A549 (cell line): ENCODE results near the gene MAP3K12.

Experiments used
- CTCF ChIP-seq: fragments of >200 bp; sonication (Bioruptor Twin); formaldehyde crosslinking; IDR thresholded peaks from 3 replicates; pipeline ENCODE4 v1.5.1; 2016
- EP300 ChIP-seq, 2 experiments: fragments of >200 bp; sonication (Bioruptor Twin); formaldehyde crosslinking; IDR thresholded peaks; 2 replicates in 1 of 2; 3 replicates in 1 of 2; pipeline ENCODE4 v1.6.1; 2016 to 2017
- GATA3 ChIP-seq: IDR thresholded peaks from 2 replicates; pipeline ENCODE4 v1.6.1; 2012; ENCODE audit warnings: borderline replicate concordance
- POLR2A ChIP-seq: IDR thresholded peaks from 2 replicates; pipeline ENCODE4 v1.6.1; 2012; ENCODE audit warnings: mild to moderate bottlenecking, low read length
- REST ChIP-seq: fragments of 200-600 bp; sonication (generic); IDR thresholded peaks from 2 replicates; pipeline ENCODE4 v1.6.1; 2016; ENCODE audit warnings: antibody characterized with exemption, mild to moderate bottlenecking, moderate library complexity
- RNF2 ChIP-seq: fragments of 200-600 bp; sonication (generic); IDR thresholded peaks from 2 replicates; pipeline ENCODE4 v1.6.1; 2016; ENCODE audit warnings: low read depth, mild to moderate bottlenecking, antibody characterized with exemption, moderate library complexity, borderline replicate concordance
- ZC3H11A ChIP-seq: fragments of 450-650 bp; IDR thresholded peaks from 2 replicates; pipeline ENCODE4 v1.6.1; 2014; ENCODE audit warnings: antibody characterized with exemption, mild to moderate bottlenecking

- no peak for TF ChIP-seq CTCF
- no peak for TF ChIP-seq POLR2A
- TF ChIP-seq ZC3H11A: no peak
- no peak for TF ChIP-seq GATA3
- TF ChIP-seq REST: no peak
- TF ChIP-seq EP300 (IDR thresholded peaks at IDR 0.05): no peak
- TF ChIP-seq RNF2: no peak
Measured at GRCh38 chr12:53459097-53459496, 40.2 kb downstream of the MAP3K12 start.
